Ishikawa (cell line): Measurements from ENCODE around the gene PTK6.
A peak's percentile ranks its signal among the peaks of the same experiment; 100 is the strongest.

Experiments used
- CEBPB ChIP-seq: IDR thresholded peaks from 2 replicates; pipeline ENCODE4 v1.6.1; 2012
- CREB1 ChIP-seq: IDR thresholded peaks from 2 replicates; pipeline ENCODE4 v1.6.1; 2012; ENCODE audit warnings: low read depth
- EGR1 ChIP-seq: IDR thresholded peaks from 2 replicates; pipeline ENCODE4 v1.6.1; 2012
- EP300 ChIP-seq: IDR thresholded peaks from 2 replicates; pipeline ENCODE4 v1.6.1; 2012; ENCODE audit warnings: borderline replicate concordance
- FOXM1 ChIP-seq: IDR thresholded peaks from 2 replicates; pipeline ENCODE4 v1.6.1; 2012; ENCODE audit warnings: low read depth, borderline replicate concordance
- MAX ChIP-seq: IDR thresholded peaks from 2 replicates; pipeline ENCODE4 v1.6.1; 2012
- NFIC ChIP-seq: IDR thresholded peaks from 2 replicates; pipeline ENCODE4 v1.6.1; 2012
- RAD21 ChIP-seq: IDR thresholded peaks from 2 replicates; pipeline ENCODE4 v1.6.1; 2012; ENCODE audit warnings: low read depth
- TAF1 ChIP-seq: IDR thresholded peaks from 2 replicates; pipeline ENCODE4 v1.6.1; 2012; ENCODE audit warnings: low read depth, mild to moderate bottlenecking
- TCF12 ChIP-seq: IDR thresholded peaks from 2 replicates; pipeline ENCODE4 v1.6.1; 2012; ENCODE audit warnings: low read depth
- TEAD4 ChIP-seq: IDR thresholded peaks from 2 replicates; pipeline ENCODE4 v1.6.1; 2012
- USF1 ChIP-seq: IDR thresholded peaks from 2 replicates; pipeline ENCODE4 v1.6.1; 2012
- YY1 ChIP-seq: IDR thresholded peaks from 2 replicates; pipeline ENCODE4 v1.6.1; 2012; ENCODE audit warnings: low read depth
- ZBTB7A ChIP-seq: IDR thresholded peaks from 2 replicates; pipeline ENCODE4 v1.6.1; 2012; ENCODE audit warnings: low read depth
- TF ChIP-seq, protein P1 (sequence below): IDR thresholded peaks from 2 replicates; pipeline ENCODE4 v1.6.1; 2012; ENCODE audit warnings: low read depth, mild to moderate bottlenecking

The PTK6 gene

GRCh38 chr20:63539441-63540370, 2.5 kb upstream of the PTK6 start:
- no peak; the same call in 1 of the 2 replicates for TF ChIP-seq ZBTB7A
- TF ChIP-seq USF1: no peak
- TF ChIP-seq NFIC: no peak
- no peak for TF ChIP-seq RAD21
- no peak for TF ChIP-seq EP300
- no peak for TF ChIP-seq CEBPB
- no peak for TF ChIP-seq FOXM1
- TF ChIP-seq CREB1: no peak
- no peak for TF ChIP-seq EGR1
- no peak for TF ChIP-seq TCF12
- TF ChIP-seq TAF1: no peak
- TF ChIP-seq TEAD4: no peak

GRCh38 chr20:63539092-63539430, 1.9 kb upstream of the PTK6 start:
- no peak for TF ChIP-seq TAF1
- TF ChIP-seq MAX: no peak
- no peak for TF ChIP-seq USF1
- peak; percentile 43; the same call in 1 of the 2 replicates for TF ChIP-seq ZBTB7A
- TF ChIP-seq, protein P1, sequence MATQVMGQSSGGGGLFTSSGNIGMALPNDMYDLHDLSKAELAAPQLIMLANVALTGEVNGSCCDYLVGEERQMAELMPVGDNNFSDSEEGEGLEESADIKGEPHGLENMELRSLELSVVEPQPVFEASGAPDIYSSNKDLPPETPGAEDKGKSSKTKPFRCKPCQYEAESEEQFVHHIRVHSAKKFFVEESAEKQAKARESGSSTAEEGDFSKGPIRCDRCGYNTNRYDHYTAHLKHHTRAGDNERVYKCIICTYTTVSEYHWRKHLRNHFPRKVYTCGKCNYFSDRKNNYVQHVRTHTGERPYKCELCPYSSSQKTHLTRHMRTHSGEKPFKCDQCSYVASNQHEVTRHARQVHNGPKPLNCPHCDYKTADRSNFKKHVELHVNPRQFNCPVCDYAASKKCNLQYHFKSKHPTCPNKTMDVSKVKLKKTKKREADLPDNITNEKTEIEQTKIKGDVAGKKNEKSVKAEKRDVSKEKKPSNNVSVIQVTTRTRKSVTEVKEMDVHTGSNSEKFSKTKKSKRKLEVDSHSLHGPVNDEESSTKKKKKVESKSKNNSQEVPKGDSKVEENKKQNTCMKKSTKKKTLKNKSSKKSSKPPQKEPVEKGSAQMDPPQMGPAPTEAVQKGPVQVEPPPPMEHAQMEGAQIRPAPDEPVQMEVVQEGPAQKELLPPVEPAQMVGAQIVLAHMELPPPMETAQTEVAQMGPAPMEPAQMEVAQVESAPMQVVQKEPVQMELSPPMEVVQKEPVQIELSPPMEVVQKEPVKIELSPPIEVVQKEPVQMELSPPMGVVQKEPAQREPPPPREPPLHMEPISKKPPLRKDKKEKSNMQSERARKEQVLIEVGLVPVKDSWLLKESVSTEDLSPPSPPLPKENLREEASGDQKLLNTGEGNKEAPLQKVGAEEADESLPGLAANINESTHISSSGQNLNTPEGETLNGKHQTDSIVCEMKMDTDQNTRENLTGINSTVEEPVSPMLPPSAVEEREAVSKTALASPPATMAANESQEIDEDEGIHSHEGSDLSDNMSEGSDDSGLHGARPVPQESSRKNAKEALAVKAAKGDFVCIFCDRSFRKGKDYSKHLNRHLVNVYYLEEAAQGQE: no peak
- no peak for TF ChIP-seq RAD21
- no peak for TF ChIP-seq CREB1
- peak; percentile 58 for TF ChIP-seq TCF12

GRCh38 chr20:63538204-63539091, 1.3 kb upstream of the PTK6 start:
- TF ChIP-seq ZBTB7A (no peak; the same call in 1 of the 2 replicates), FOXM1 (no peak), YY1 (no peak), TAF1 (no peak), TEAD4 (peak; percentile 66), NFIC (peak; percentile 87), USF1 (no peak), CREB1 (no peak), TCF12 (peak; percentile 95), MAX (peak; percentile 64), EP300 (peak; percentile 71; the same call in 1 of the 2 replicates), RAD21 (peak; percentile 16; the same call in 1 of the 2 replicates)
- TF ChIP-seq, protein P1: no peak

DNA sequence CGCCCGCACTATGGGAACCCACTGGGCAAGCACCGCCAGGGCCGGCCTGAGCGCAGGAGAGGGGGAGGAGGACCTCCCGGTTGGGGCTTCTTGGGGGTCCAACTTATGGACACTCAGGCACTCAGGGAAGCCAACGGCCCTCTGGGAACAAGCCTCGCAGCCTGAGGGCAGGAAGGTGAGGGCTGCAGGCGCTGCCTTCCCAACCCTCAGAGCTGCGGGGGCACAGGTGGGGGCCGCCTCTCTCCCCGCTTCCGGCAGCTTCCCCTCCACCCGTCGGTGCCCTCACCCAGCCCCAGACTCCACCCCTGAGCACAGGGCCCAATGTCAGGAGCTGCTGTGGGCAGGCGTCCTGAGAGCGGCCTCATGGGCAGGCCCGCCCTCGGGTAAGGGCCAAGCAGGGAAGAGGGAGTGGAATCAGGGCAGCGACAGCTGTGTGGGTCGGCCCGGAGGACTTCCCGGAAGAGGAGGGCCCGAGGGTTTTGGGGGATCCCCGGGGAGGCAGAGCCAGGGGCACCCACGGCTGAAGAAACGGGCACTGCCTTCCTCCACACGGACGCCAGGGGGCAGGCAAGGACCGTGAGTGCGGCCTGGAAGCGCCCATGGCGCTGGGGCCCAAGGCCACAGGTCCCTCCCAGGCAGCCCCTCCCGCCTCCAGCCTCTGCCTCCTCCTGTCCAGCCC, 488 bp upstream of the PTK6 start:
- TF ChIP-seq EGR1: peak; percentile 58
- TF ChIP-seq RAD21: peak; percentile 95
- 0 out of 2 replicates have a peak, but pooled peaks have one; percentile 1 for TF ChIP-seq FOXM1
- TF ChIP-seq MAX: peak; percentile 74
- peak; percentile 53; the same call in 1 of the 2 replicates for TF ChIP-seq EP300
- TF ChIP-seq TEAD4: no peak
- TF ChIP-seq CEBPB: no peak
- TF ChIP-seq USF1: 0 out of 2 replicates have a peak, but pooled peaks have one; percentile 15
- peak; percentile 43 for TF ChIP-seq NFIC
- no peak for TF ChIP-seq CREB1
- peak; percentile 40; the same call in 1 of the 2 replicates for TF ChIP-seq TAF1
- TF ChIP-seq ZBTB7A: peak; percentile 81
- TF ChIP-seq, protein P1: 0 out of 2 replicates have a peak, but pooled peaks have one; percentile 7
- peak; percentile 74 for TF ChIP-seq TCF12
- no peak for TF ChIP-seq YY1
